ENCODE measurements around the gene MGRN1.

The MGRN1 gene

DNA sequence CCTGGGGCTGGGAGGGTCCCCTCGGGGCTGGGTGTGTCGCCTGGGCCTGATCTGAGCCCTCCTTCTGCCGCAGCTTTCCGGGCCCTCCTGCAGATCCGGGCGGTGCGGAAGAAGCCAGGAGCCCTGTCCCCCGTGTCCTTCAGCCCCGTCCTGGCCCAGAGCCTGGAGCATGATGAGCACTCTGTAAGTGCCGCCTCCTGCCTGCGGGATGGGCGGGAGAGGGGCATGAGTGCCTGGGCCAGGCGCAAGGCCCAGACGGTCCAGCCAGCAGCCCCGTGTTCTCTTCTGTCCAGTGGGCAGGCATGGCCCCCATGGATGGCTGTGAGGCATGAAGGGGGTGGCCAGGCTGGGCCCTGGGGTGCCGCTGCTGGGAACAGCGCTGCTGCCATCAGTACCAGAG lies 52.8 kb downstream of the MGRN1 start:
- no peak for DNase-seq

DNA sequence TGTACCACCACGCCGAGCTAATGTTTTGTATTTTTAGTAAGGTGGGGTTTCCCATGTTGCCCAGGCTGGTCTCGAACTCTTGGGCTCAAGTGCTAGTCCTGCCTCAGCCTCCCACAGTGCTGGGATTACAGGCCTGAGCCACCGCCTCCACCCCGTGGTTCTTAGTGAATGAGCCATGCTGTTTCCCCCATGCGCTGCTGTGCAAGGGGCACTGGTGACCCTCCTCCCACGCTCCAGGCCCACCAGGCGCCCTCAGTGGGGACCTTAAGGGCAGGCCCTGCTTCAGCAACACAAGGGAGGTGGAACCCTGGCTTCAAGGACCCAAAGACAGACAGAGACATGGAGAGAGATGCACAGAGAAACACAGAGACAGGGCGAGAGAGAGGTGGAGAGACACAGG lies 53.4 kb downstream of the MGRN1 start:
- no peak for DNase-seq

DNA sequence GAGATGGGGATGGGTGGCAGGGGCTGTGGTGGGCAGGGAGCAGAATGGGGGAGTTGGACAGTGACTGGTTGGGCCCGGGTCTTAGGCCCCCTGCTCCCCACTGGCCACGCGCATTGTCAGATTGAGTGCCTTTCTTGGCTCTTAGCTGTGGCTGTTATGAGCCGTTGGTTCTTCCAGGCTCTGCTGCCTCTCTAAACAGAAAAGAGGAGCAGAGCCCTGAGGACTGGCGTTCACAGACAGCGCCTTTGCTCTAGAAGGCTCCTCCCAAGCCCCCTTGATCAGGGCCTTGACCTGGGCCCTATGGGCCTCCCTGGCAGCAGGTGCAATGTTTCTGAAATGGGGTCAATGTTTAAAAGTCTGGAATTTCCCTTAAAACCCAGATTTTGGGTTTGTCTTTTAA lies 54.0 kb downstream of the MGRN1 start:
- DNase-seq: no peak

DNA sequence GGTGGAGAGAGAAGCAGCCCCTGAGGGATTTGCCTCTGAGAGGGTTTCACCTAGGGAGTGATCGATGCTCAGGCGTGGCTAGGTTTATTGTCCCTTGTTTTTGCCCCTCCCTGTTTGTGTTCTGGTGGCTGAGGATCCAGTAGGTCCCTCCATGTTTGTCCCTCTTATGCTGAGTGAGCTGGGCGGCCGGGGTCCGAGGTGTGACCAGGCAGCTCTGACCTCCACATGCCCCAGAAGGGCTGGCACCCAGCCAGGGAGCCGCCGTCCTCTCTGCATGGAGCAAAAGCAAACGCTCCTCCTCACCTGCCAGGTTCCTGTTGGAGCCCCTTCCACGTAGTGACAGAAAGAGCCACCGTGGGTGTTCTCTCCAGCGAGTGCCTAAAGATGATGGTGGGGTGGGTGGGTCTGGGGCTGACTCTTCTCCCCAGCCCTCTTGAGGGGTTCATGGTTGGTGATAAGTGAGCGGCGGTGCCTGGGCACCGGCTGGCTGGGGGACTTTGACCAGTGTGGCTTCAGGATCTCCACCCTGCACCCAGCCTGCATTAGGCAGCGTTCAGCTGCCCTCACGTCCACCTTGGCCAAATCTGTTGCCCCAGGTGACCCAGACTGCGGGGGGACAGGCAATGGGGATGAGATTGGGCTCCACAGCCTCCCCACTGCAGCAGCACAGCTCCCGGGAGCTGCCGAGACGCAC lies 54.7 kb downstream of the MGRN1 start:
- DNase-seq: no peak

DNA sequence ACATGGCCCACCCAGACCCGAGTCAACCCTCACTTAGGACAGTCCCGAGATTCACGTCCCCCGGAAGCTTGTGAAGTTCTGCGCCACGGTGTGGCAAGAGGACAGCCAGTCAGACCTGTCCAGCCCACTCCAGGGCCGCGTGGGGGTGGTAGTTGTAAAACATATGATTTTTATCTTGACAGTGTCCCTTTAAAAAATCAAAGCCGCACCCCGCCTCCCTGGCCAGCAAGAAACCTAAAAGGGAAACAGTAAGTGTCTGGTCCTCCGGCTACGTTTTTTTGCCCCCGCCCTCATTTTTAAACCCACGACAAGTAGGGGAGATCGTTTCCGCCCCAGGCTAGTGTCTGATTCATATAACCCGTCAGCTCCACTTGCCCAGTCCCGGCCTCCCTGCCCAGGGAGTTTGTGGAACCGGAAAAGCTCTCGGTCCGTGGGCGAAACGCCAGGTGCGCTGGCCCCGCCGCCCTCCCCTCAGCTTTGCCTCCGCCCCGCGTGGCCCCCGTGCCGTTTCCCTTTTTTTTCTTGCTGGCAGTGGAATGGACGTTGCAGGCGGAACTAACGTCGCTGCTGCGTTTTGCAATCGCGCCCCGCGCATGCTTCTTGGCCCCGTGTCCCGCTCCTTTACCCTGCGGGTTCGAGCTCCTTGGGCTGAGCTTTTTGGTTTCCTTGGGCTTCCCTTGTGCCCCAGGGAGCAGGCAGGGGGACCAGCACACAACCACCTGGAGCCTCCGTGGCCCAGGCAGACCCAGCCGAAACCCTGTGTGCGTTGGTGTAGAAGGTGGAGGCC lies 55.4 kb downstream of the MGRN1 start:
- peak in 1 of 5 experiments; percentile 44 for DNase-seq

DNA sequence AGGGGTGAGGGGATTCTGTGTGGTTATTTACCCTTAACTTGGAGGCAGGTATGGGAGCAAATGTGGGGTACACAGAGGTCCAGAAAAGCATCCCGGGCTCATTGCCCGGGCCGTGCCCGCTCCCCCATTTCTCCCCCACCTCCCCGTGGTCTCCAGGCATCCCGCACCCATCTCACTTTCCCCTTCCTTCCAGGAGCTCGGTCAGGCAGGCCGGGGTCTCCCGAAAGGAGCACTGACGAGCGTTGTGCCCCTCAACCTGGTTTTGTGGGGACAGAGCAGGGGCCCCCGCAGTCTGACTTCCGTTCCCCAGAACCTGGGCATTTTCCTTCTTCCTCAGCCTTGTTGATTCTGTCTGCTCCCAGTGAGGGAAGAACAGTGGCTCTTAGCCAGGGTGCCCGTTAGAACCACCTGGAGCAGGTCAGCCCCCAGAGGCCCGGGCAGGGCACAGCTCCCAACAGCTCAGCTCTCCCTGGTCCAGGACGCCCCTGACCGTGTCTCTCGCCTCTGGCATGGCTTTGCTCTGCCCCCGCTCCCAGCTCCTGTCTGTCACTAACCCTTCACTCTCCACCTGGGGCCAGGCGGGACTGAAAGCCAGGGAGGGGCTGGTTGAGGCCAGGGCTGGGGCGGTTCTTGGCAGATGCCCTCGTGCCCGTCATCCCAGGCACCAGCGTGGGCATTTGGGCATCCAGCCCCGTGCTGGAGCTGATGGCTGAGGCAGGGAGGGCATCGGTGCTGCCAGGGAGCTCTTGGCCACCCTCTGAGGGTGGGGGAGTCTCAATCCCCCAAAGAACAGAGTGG lies 56.2 kb downstream of the MGRN1 start:
- no peak for DNase-seq

DNA sequence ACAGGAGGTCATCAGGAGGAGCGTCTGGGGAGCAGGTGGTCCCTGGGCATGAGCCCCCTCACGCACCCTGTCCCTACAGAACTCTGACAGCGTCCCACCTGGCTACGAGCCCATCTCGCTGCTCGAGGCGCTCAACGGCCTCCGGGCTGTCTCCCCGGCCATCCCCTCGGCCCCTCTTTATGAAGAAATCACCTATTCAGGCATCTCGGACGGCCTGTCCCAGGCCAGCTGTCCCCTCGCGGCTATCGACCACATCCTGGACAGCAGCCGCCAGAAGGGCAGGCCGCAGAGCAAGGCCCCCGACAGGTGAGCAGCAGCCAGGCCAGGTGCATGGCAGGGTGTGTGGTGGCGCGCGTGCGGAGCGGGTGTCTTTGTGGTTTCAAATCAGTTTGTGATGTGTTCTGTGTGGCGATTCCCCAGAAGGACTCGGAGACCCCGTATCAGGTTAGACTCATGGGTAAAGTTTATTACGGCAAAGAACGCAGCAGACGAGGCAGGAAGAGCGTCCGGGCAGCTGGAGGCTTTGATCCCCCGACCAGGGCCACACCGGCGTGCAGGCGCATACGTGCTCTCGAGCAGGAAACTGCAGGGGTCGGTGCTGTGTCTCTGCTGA lies 57.0 kb downstream of the MGRN1 start:
- DNase-seq: no peak

DNA sequence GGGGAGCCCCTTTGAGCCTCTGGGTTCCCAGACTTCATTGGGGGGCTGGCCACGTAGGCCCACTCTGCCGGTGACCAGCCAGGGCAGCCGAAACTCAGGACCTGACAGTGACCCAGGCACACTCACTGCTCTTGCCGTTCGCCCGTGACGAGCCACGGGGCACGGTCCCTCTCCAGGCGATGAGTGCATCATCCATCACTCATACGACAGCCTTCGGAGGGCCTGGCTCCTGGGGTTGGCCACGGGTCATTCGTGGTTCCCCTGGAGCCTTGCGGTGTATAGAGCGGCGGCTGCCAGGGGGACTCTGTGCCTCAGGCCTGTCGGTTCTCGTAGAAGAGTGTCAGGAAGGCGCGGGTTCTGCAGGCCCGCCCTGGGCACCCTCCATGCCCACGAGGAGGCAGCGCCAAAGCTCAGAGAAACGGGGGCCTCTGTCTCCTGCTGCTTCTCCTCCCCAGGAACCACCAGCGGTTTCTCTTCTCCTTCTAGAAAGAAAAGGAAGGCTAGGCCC lies 57.5 kb downstream of the MGRN1 start:
- DNase-seq: no peak

DNA sequence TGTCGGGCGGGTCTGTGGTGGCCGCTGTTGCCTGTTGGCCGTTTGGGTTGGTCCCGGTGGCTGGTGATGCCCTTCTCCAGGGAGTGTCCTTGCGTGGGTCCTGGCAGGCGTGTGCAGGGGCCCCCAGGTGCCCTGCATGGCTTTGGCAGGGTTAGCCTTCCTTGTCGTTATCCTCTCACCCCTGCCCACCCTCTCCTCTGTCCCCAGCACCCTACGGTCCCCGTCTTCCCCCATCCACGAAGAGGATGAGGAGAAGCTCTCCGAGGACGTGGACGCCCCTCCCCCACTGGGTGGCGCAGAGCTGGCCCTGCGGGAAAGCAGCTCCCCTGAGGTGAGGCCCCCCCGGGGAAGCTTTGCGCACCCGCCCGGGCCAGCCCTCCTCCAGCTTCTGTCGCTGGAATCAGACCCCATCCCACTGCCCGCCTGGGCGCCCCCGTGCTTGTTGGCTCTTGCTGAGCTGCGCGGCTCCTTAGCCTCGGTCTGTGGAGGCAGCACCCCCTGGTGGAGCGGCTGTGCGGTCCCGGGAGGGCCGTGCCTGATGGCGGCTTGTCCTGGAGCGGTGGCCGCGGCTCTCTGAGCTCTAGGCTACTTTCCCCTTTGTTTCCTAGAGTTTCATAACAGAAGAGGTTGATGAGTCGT lies 58.1 kb downstream of the MGRN1 start:
- DNase-seq: peak in 1 of 5 experiments; percentile 42

DNA sequence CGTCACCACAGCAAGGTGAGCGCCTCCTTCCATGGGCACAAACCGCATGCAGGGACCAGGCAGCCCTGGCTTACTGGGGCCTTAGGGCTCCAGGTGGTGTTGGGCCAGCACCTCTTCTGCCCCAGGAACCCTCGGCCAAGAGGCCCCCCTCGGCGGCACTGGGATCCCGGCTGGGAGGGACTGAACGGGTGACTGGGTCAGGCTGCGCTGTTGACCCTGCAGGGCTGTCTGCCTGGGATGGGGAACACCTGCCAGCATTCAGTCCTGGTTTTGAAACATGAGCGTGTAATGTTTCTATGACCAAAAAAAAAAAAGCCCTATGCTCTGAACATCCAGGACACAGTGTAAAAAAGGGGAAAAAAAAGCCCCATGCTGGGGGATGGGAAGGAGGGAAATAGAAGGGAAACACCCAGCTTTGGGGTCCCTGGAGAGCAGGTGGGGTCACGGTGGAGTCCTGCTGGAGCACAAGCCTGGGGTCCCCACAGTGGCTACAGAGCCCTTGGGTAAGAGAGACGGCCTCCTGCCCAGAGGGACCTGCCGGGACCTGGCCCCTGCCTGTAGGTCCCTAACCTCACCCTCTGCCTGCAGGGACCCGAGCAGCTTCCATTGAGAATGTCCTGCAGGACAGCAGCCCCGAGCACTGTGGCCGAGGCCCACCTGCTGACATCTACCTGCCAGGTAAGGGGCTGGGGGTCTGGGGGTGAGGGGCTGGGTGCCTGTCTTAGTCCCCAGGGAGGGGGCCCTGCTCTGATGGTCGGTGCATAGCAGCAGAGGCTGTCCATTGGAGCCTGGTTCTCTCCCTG lies 58.8 kb downstream of the MGRN1 start:
- no peak for DNase-seq

DNA sequence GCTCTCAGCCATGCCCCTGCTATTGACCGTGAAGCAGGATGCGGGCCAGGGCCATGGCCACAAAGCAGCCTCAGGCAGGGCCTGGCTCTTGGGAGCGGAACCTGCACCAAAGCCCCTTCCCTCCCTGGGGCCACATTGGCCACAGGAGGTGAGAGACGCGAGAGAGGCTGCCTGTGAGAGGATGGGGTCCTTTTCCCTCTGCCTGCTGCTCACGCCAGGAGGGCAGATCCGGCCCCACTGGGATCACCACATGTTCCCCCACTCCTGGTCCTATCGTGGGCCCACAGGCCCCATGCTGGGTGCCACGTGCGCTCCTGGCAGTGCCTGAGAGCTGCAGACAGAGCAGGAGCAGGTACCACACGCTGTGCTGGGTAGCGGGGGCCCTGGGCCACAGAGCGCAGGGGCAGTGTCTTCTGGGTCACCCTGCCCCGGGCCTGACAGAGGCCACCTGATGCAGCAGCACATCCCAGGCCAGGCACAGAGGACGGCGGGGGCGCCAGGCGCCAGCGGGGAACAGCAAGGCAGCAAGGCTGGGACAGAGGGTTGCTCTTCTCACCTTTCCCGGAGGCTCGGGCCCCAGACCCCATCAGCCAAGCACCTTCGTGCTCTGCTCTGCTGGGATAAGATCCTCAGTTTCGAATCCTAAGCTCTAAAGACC lies 59.6 kb downstream of the MGRN1 start:
- DNase-seq: no peak

DNA sequence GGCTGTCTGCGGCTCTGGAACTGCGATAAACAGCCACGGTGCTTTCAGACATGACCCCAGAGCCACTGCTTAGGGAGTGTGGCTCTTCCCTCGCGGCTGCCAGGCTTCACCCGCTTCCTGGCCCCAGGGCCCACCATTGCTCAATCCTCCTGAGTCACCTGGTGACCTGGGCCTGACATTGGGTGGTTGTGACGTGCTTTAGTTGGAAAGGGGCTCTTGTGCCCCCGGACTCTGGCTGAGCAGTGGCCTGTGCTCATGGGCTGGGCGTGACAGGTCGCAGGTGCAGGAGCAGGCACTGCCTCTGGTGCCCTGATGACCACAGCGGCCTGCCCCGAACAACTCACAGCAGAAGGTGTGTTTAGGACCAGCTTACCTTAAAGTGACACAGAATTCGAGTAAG lies 60.1 kb downstream of the MGRN1 start:
- DNase-seq: no peak

DNA sequence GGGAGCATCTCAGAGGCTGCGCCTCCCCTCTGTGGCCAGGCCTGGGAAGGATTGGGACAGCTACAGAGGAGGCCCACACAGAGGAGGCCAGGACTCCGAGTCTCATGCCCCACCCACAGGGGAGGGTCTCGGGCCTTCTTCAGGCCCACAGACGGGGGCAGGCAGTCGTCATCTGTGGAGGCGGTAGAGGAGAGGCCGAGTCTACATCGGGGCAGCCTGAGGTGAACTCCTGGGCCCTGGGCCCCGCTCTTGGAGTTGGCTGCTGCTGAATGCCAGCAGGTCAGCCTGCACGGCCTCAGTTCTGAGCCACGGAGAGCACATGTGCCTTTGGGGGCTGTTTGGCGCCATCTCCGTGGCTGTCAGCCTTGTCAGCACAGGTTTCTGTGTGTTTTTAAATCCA lies 60.7 kb downstream of the MGRN1 start:
- no peak for DNase-seq

DNA sequence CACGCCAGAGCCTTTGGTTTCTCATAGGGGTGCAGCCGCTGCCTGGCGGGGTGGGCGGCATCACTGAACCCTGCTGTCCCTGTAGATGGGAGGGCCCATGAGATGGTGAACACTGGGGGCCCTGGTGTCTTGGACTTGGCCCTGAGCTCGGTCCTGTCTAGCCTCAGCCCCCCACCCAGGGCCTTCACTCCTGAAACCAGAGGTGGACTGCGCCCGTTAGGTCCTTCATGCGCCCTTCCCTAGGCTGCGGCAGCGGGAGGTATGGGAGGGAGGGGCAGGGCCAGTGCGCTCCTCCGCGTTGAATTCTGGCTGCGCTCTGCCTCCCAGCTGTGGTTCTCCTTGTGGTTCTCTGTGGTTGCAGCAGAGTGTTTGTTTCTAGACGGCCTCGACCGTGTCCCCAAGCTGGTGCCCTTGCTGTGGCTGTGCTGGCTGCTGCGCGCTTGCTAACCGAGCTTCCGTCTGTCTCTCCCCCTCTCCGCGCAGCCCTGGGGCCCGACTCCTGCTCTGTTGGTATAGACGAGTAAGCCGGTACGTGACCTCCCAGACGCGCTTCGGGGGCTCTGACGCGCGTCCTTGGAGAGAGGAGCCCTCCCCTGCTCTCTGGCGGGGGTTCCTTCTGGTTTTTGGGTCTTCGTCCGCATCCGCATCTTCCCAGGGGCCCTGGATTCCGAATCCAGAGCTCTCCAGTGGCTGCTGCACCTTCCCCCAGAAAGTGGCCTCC lies 61.3 kb downstream of the MGRN1 start:
- DNase-seq: no peak

DNA sequence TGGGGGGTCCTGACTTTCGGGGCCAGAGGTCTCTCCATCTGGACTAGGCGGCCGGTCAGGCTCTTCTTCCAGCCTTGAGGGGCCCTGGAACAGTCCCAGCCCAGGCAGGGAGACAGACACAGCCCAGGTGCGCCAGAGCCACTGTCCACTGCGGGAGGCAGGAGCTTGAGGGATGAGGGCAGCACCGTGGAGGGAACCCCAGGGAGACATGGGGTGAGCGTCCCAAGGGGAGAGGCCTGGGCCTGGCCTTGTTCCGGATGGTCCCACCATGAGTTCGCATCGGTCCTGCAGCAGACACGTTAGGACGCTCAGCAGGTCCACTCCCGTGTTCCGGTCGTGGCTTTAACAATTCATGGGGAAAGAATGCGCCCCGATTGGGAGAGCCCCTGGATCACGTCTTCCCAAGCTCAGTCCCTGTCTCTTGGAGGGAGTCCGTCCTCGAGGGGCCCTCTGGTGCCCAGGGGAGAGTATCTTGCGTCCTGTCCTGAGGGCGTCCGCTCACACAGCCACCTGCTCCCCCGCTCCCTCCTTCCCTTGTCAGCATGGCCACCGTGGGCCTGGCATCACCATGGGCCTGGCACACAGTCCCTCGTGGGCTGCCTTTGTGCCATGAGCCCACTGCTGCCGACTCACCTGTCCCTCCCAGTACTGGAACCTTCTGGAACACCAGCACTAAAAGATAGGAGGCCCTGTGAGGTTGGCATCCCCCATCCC lies 62.0 kb downstream of the MGRN1 start:
- DNase-seq: no peak

DNA sequence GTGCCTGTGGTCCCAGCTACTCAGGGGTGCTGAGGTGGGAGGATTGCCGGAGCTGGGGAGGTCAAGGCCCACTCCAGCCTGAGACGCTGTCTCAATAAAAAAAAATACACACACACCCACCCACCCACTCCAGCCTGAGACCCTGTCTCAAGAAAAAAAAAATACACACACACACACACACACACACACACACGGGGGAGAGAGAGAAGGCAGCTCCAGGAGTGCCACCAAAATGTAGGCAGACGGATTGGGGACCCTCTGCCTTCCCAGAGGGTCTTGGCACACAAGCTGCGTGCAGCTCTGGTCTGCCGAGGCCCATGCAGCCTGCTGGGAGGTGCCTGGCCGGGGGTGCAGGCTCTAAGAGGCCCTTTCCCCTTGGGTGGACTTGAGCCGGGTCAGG lies 62.8 kb downstream of the MGRN1 start:
- no peak for DNase-seq

DNA sequence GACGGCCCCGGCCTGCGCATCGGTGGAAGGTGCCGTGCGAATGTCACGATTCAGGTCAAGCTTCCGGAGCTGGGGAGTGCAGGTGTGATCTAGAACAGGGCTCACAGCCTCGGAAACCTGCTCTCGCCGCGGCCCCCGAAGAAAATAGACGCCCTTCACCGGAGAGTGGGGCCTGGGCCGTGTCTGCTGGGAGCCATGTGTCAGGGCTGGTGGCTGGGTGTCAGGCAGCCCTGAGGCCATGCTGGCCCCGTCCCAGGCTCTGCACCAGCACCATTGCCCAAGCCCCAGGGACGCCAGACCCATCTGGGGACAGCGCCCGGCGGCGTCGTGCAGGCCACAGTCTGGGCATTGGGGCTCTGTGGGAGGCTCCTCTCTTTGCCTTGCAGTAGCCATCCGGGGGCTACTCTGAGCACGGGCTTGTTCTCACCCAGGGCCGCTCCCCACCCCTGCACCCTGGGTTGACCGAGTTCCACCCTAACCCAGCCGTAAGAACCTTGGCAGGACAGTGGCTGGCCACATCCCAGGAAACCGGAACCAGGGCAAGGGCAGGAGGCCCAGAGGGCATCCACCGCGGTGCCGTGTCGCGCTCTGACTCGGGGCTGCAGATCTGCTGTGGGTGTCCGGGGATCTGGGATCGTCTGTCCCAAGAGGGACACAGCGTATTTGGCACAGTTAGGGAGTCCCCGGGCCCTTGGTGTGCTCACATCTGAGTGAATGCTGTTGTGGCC lies 63.5 kb downstream of the MGRN1 start:
- DNase-seq: no peak

DNA sequence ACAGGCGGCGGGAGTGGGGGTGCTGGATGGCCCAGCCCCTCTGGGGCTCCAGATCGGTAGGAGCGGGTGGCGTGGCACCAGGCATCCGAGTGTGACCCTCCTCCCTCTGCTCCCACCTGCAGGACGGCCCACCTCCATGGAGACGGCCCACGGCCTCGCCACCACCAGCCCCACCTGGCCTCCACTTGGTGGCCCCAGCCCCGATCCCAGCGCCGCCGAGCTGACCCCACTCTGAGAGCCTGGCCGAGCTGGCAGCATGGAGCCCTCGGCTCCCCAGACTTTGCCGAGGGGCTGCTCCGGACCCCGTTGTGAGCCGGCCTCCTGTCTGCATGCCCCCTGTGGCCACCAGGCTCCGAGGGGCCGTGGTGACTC lies 64.0 kb downstream of the MGRN1 start:
- no peak for DNase-seq

DNA sequence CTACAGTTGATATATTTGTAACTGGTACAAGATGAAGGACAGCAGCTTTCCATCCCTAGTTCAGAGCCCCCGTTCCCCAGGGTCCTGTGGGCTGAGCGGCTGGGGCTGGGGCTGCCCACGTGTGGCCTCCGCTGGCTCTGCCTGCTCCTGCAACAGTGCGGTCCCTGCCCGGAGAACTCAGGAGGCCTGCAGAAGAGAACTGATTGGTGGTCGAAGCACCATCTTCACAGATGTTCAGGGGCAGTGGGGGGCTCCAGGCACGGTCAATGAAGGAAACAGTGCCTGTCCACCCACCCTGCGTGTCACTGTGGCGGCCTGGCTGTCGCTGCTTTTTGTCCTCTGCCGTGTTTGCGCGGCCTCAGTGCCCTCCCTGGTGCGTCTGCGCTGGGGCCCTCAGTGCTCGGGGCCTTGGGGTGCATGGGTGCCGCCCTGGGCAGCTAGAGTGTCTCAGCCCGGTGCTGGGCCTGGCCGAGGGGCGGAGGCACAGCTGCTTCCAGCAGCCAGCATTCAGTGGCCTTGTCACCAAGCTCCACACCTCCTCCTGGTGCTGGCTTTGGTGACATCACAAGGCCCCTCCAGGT lies 64.6 kb downstream of the MGRN1 start:
- DNase-seq: no peak

All from T-helper 2 cell (primary cell).